ENCODE data around the gene ZNF771. TPM values are rescaled to one million over a fixed set of nuclear protein-coding genes. Genes with fewer than 3 reads are reported as not detected.

Gene ZNF771
- polyA plus RNA-seq, 2 of the 4 experiments (the other 2 are of a cell fraction): 5.7 to 7.2 TPM

DNA sequence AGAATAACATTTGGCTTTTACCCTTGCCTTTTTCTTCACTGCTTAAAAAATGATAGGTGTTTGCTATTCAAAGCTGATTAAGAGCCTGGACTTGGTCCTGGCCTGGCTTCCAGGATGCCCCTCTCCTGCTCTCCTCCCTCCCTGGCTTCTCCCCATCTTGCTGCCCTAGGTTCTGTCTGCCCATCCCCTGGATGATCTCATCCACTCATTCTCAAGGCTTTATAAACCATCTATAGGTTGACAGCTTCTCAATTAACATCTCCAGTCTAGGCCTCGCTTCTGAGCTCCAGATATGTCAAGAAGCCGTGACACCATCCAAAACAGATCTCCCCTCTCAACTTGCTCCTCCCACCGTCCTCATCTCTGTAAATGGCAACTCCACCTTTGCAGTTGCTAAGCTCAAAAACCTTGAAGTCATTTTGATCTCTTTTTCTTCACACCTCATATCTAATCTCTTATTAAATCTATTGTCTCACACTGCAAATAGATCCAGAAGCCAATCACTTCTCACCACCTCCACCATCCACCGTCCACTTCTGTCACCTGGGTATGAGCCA is 8.7 kb downstream of the ZNF771 start:
- Histone ChIP-seq H3K4me2 (no peak overlapping the region), H3K4me3 (no peak overlapping the region), H3K9me3 (no peaks in the 10 kb centered on the region), H3K27ac (no peak overlapping the region), H3K4me1 (peaks cover 21% of the 10 kb centered on the region; the same call in 2 of the 3 replicates)
- FAIRE-seq (no peak), ATAC-seq (no peak), DNase-seq (ENCODE audit: low read depth in 1 of 2, low spot score in 1 of 2) (no peak)
- CTCF ChIA-PET: interaction anchor here (1.1 to 2.2 kb wide), 3 partner anchors 14 to 26 kb away, joined by 3 to 10 read pairs (median 10); partner anchors contain the start of genes DCTPP1 and ZNF48
- WGBS (ENCODE audit: missing lambda C conversion rate): 92% methylated on average over 4 of the region's 4 CpGs
- POLR2A ChIA-PET: interaction anchor here (1.1 kb wide), 1 partner anchor 9 kb away, joined by 3 read pairs; the partner anchor contains the start of gene ZNF771
- TF ChIP-seq HOXA7 (CRISPR knock-in tag; IDR thresholded peaks at IDR 0.05): no peak
- no peak for TF ChIP-seq BHLHE40 (IDR thresholded peaks at IDR 0.05; ENCODE audit: low read depth, low read length)
- TF ChIP-seq EHMT2 (IDR thresholded peaks at IDR 0.05; ENCODE audit: low read depth): no peak
- no peak for TF ChIP-seq TFCP2L1 (CRISPR knock-in tag; IDR thresholded peaks at IDR 0.05)
- TF ChIP-seq CBX8 (IDR thresholded peaks at IDR 0.05): no peak
- TF ChIP-seq POLR2AphosphoS2 (conservative IDR thresholded peaks at IDR 0.05; ENCODE audit: low read length): no peak
- TF ChIP-seq JUN (IDR thresholded peaks at IDR 0.05): no peak
- no peak for TF ChIP-seq BCL3 (IDR thresholded peaks at IDR 0.05)

GRCh38 chr16:30416624-30417528 is 9.5 kb downstream of the ZNF771 start:
- no peak for DNase-seq (ENCODE audit: low read depth in 1 of 2, low spot score in 1 of 2)
- WGBS (ENCODE audit: missing lambda C conversion rate): 69% methylated on average over 18 of the region's 18 CpGs
- TF ChIP-seq FOSB (CRISPR knock-in tag; IDR thresholded peaks at IDR 0.05) (no peak), KDM1A (IDR thresholded peaks at IDR 0.05; ENCODE audit: low read depth) (no peak), EHF (CRISPR knock-in tag; IDR thresholded peaks at IDR 0.05) (no peak), CHD2 (IDR thresholded peaks at IDR 0.05; ENCODE audit: low read length, partially characterized antibody) (no peak), JUN (IDR thresholded peaks at IDR 0.05) (no peak), USF2 (IDR thresholded peaks at IDR 0.05) (no peak), RARB (CRISPR knock-in tag; IDR thresholded peaks at IDR 0.05) (no peak), GATA3 (IDR thresholded peaks at IDR 0.05; ENCODE audit: borderline replicate concordance) (no peak), NPAS2 (CRISPR knock-in tag; IDR thresholded peaks at IDR 0.05; ENCODE audit: borderline replicate concordance) (no peak), KDM5A (IDR thresholded peaks at IDR 0.05) (no peak), RFX5 (IDR thresholded peaks at IDR 0.05) (no peak)
- TF ChIP-seq, protein P1, sequence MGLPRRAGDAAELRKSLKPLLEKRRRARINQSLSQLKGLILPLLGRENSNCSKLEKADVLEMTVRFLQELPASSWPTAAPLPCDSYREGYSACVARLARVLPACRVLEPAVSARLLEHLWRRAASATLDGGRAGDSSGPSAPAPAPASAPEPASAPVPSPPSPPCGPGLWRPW (IDR thresholded peaks at IDR 0.05): no peak
- H3K4me2 ChIP-seq: peak overlapping the region; percentile 85
- FAIRE-seq: no peak
- peak overlapping the region; percentile 89 to 91 for H3K27ac ChIP-seq
- CTCF ChIA-PET: interaction anchor here (0.9 to 5.3 kb wide), 8 partner anchors 7 to 33 kb away, joined by 3 to 68 read pairs (median 9); partner anchors contain the start of genes DCTPP1, ZNF48 and ZNF771
- no peaks in the 10 kb centered on the region for H3K9me3 ChIP-seq
- POLR2A ChIA-PET: interaction anchor here (0.6 to 1.9 kb wide), 15 partner anchors 7 to 627 kb away, joined by 3 to 23 read pairs (median 4); partner anchors contain the start of genes ALDOA, CD2BP2, DCTPP1 and TBX6
- peaks cover 21% of the 10 kb centered on the region; the same call in 2 of the 3 replicates for H3K4me1 ChIP-seq
- peak in 1 of 2 experiments; percentile 30; a peak in 2 of 6 replicates for ATAC-seq
- H3K4me3 ChIP-seq: peak overlapping the region; percentile 66
